ENCODE data around the gene NTN5. TPM values are rescaled to one million over a fixed set of nuclear protein-coding genes. Genes with fewer than 3 reads are reported as not detected.

Gene NTN5
- total and polyA plus RNA-seq, 10 of the 15 experiments (the other 5 are each of a cell fraction or from before 2014, with no cell fraction given) = 0.07 to 0.22 TPM; not detected in 8

DNA sequence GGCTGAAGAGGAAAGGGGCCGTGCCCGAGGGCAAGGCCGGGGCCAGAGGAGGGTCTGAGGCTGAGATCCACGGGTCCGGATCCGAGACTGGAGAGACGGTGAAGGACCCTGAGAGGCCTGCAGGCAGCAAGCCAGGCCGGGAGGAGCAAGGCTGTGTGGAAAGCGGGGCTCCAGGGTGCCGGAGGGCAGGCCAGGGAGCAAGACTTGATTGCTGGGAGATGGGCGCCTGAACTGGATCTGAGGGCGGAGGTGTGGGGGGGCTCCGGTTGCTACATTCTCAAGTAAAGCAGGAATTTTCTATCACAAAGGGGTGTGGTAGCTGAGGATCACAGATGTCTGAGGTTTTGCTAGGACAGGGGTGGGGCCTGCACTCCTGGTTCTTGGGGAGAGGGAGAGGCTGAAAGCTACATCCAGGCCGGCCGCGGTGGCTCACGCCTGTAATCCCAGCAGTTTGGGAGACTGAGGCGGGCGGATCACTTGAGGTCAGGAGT is 42.9 kb upstream of the NTN5 start:
- intact Hi-C loops (cut with micrococcal nuclease; ENCODE audit: unreplicated experiment) = no loop called here
- BruUV-seq (replicated peaks) = no TSS peak
- 81% methylated on average over 19 of the region's 19 CpGs for WGBS (ENCODE audit: insufficient coverage, insufficient replicate concordance, low lambda C conversion rate, missing lambda C conversion rate)
- no peak for FAIRE-seq
- TF ChIP-seq KAT2A (conservative IDR thresholded peaks at IDR 0.05; ENCODE audit: control insufficient read depth, low read depth, low read length) (no peak), ZZZ3 (IDR thresholded peaks at IDR 0.05; ENCODE audit: control insufficient read depth, insufficient read length, low read depth) (no peak), KDM1A (IDR thresholded peaks at IDR 0.05; ENCODE audit: borderline replicate concordance) (no peak), ZNF24 (IDR thresholded peaks at IDR 0.05) (no peak), MEF2B (IDR thresholded peaks at IDR 0.05; ENCODE audit: partially characterized antibody, poor library complexity, severe bottlenecking) (no peak), CHD2 (IDR thresholded peaks at IDR 0.05; ENCODE audit: borderline replicate concordance, low read depth, low read length) (no peak), ASH2L (IDR thresholded peaks at IDR 0.05; ENCODE audit: borderline replicate concordance, low read depth) (no peak), HDGF (IDR thresholded peaks at IDR 0.05) (no peak)
- TF ChIP-seq, protein P1, sequence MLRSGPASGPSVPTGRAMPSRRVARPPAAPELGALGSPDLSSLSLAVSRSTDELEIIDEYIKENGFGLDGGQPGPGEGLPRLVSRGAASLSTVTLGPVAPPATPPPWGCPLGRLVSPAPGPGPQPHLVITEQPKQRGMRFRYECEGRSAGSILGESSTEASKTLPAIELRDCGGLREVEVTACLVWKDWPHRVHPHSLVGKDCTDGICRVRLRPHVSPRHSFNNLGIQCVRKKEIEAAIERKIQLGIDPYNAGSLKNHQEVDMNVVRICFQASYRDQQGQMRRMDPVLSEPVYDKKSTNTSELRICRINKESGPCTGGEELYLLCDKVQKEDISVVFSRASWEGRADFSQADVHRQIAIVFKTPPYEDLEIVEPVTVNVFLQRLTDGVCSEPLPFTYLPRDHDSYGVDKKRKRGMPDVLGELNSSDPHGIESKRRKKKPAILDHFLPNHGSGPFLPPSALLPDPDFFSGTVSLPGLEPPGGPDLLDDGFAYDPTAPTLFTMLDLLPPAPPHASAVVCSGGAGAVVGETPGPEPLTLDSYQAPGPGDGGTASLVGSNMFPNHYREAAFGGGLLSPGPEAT (IDR thresholded peaks at IDR 0.05; ENCODE audit: low read depth) = no peak
- TF ChIP-seq, protein P2, sequence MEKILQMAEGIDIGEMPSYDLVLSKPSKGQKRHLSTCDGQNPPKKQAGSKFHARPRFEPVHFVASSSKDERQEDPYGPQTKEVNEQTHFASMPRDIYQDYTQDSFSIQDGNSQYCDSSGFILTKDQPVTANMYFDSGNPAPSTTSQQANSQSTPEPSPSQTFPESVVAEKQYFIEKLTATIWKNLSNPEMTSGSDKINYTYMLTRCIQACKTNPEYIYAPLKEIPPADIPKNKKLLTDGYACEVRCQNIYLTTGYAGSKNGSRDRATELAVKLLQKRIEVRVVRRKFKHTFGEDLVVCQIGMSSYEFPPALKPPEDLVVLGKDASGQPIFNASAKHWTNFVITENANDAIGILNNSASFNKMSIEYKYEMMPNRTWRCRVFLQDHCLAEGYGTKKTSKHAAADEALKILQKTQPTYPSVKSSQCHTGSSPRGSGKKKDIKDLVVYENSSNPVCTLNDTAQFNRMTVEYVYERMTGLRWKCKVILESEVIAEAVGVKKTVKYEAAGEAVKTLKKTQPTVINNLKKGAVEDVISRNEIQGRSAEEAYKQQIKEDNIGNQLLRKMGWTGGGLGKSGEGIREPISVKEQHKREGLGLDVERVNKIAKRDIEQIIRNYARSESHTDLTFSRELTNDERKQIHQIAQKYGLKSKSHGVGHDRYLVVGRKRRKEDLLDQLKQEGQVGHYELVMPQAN (conservative IDR thresholded peaks at IDR 0.05) = no peak
- TF ChIP-seq, protein P3, sequence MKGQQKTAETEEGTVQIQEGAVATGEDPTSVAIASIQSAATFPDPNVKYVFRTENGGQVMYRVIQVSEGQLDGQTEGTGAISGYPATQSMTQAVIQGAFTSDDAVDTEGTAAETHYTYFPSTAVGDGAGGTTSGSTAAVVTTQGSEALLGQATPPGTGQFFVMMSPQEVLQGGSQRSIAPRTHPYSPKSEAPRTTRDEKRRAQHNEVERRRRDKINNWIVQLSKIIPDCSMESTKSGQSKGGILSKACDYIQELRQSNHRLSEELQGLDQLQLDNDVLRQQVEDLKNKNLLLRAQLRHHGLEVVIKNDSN (IDR thresholded peaks at IDR 0.05; ENCODE audit: borderline replicate concordance, extremely low read length, insufficient read depth, low read depth, low read length) = no peak
- H3K36me3 ChIP-seq (ENCODE audit: control insufficient read depth in 2 of 2, insufficient read depth in 2 of 2, low read length in 1 of 2) = no peaks in the 10 kb centered on the region
- H3K4me3 ChIP-seq = no peak overlapping the region
- CTCF ChIA-PET = interaction anchor here (1.8 kb wide), 1 partner anchor 40 kb away, joined by 6 read pairs; no protein-coding TSS in a partner anchor
- no peak overlapping the region for H3K9ac ChIP-seq (ENCODE audit: control insufficient read depth, insufficient read depth, low read length)
- H3K4me2 ChIP-seq (ENCODE audit: control insufficient read depth, insufficient read depth) = peak overlapping the region; percentile 89
- no peak overlapping the region for H3K27ac ChIP-seq (ENCODE audit: control insufficient read depth, insufficient read depth)
- no peak for ATAC-seq
- H3K9me3 ChIP-seq (replicated peaks; ENCODE audit: control insufficient read depth, insufficient read depth, low read length) = no peaks in the 10 kb centered on the region; the same call in 2 of the 3 replicates
- peaks cover 16% of the 10 kb centered on the region for H3K4me1 ChIP-seq (ENCODE audit: control insufficient read depth, insufficient read depth, low read length)
- H3K27me3 ChIP-seq (replicated peaks in 1 of 2; ENCODE audit: control insufficient read depth in 2 of 2, insufficient read depth in 2 of 2, low read length in 1 of 2) = no peaks in the 10 kb centered on the region
- no peaks in the 10 kb centered on the region for H4K20me1 ChIP-seq (ENCODE audit: control insufficient read depth, insufficient read depth)
- SMC1A ChIA-PET (ENCODE audit: uncharacterized antibody, unreplicated experiment) = no interaction called here
- H2AFZ ChIP-seq (ENCODE audit: control insufficient read depth, low read depth, low read length) = no peak overlapping the region
- RAD21 ChIA-PET (ENCODE audit: unreplicated experiment) = no interaction called here
- DNase-seq (ENCODE audit: low read depth, low spot score) = no peak
- no peaks in the 10 kb centered on the region for H3K79me2 ChIP-seq (ENCODE audit: control insufficient read depth, insufficient read depth, low read length)
- POLR2A ChIA-PET = no interaction called here
- in situ Hi-C loops (cut with MboI) = no loop called here

All from GM12878 (cell line).